Measurements from ENCODE around the gene BEND4.

DNA sequence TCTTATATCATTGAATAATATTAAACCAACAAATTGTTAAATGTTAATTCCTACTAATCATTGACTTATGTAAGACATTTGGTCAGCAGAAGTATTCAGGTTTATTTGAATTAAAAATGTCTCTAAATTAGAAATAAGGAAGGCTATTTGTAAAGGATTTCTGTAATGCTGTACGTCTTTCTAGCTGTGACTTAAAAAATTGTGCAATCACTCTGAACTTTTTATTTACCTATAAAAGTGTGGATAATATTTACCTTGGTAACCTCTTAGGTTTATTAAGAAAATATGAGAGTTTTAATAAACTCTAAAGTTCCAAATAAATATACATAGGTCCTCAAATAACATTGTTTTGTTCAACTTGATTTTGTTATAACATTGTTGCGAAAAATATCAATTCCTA, 85.2 kb downstream of the BEND4 start:
- TF ChIP-seq, protein P1, sequence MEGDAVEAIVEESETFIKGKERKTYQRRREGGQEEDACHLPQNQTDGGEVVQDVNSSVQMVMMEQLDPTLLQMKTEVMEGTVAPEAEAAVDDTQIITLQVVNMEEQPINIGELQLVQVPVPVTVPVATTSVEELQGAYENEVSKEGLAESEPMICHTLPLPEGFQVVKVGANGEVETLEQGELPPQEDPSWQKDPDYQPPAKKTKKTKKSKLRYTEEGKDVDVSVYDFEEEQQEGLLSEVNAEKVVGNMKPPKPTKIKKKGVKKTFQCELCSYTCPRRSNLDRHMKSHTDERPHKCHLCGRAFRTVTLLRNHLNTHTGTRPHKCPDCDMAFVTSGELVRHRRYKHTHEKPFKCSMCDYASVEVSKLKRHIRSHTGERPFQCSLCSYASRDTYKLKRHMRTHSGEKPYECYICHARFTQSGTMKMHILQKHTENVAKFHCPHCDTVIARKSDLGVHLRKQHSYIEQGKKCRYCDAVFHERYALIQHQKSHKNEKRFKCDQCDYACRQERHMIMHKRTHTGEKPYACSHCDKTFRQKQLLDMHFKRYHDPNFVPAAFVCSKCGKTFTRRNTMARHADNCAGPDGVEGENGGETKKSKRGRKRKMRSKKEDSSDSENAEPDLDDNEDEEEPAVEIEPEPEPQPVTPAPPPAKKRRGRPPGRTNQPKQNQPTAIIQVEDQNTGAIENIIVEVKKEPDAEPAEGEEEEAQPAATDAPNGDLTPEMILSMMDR (IDR thresholded peaks at IDR 0.05), result no peak
- no peak for TF ChIP-seq POLR2A (IDR thresholded peaks at IDR 0.05)

Data from body of pancreas (tissue), 4 donors.